Measurements from ENCODE around the gene TSEN34. TPM values are rescaled to one million over a fixed set of nuclear protein-coding genes. Genes with fewer than 3 reads are reported as not detected.

Gene TSEN34
- total RNA-seq, 1 donor from 2014 or later, result 29.7 TPM

Other genes starting within 250 kb of the TSEN34 start
- gene CACNG8, start 228.4 kb upstream of the TSEN34 start, total RNA-seq, result under 0.01 TPM
- 17.7 TPM for gene CACNG6, start 199.7 kb upstream of the TSEN34 start, total RNA-seq
- gene VSTM1, start 127.4 kb upstream of the TSEN34 start, total RNA-seq, result not detected
- not detected for gene TARM1, start 109.9 kb upstream of the TSEN34 start, total RNA-seq
- 0.52 TPM for gene OSCAR, start 90.5 kb upstream of the TSEN34 start, total RNA-seq
- 7.8 TPM for gene NDUFA3, start 88.5 kb upstream of the TSEN34 start, total RNA-seq
- 12.0 TPM for gene TFPT, start 75.7 kb upstream of the TSEN34 start, total RNA-seq
- gene PRPF31, start 75.6 kb upstream of the TSEN34 start, total RNA-seq, result 34.4 TPM
- 6.3 TPM for gene CNOT3, start 53.5 kb upstream of the TSEN34 start, total RNA-seq
- gene LENG1, start 31.6 kb upstream of the TSEN34 start, total RNA-seq, result 7.8 TPM
- 1.0 TPM for gene TMC4, start 18.1 kb upstream of the TSEN34 start, total RNA-seq
- gene MBOAT7, start 1.7 kb upstream of the TSEN34 start, total RNA-seq, result 8.9 TPM
- 4,630 TPM for gene RPS9, start 9.6 kb downstream of the TSEN34 start, total RNA-seq
- gene LILRB3, start 31.7 kb downstream of the TSEN34 start, total RNA-seq, result 4.2 TPM
- gene LILRA6, start 51.5 kb downstream of the TSEN34 start, total RNA-seq, result under 0.01 TPM
- gene LILRB5, start 66.0 kb downstream of the TSEN34 start, total RNA-seq, result 2.6 TPM
- 0.52 TPM for gene LILRB2, start 89.8 kb downstream of the TSEN34 start, total RNA-seq
- gene LILRA5, start 121.9 kb downstream of the TSEN34 start, total RNA-seq, result 2.6 TPM
- under 0.01 TPM for gene LILRA4, start 147.9 kb downstream of the TSEN34 start, total RNA-seq
- 8.4 TPM for gene LAIR1, start 173.6 kb downstream of the TSEN34 start, total RNA-seq
- 1.0 TPM for gene TTYH1, start 224.2 kb downstream of the TSEN34 start, total RNA-seq